Activated gamma-delta T cell (primary cell): Measurements from ENCODE around the gene TUBGCP2.

Experiments used
- DNase-seq: peaks from one replicate; lab custom pipeline; 2025; lab: John Stamatoyannopoulos, UW

TUBGCP2 gene

DNA sequence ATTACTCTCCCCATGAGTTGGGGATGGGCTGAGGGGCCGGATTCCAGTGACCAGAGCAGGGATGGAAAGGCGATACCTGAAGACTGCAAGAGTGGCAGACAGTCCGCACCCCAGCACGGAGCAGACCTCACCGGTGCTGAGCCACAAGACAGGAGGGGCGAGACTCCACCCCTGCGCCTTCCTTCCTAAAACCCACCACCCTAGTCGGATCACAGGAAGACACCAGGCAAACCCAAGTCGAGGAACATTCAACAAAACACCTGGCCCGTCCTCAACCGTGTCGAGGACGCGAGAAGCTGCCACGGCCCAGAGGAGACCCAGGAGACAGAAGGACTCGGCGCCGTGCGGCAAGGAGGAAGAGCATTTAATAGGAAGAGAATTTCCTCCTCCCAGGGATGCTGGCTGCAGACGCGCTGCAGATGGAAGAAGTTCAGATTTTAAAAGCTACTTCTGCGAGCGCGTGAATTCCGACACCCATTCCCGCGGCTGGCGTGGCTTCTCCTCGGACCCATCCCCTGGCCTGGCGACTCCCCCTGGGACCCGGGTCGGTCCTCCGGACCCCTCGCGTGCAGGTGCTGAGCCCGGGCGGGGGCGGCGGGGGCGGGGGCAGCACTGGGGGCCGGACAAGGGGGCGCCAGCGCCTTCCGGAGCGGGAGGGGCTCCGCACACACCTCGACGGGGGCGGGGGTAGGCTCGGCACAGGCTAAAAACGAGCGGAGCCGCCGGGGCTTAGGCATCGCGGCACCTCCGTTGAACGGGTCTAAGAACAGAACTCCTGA lies 79.2 kb downstream of the TUBGCP2 start:
- DNase-seq = no peak
